Activated CD4-positive, alpha-beta T cell treated with anti-CD3 and anti-CD28 coated beads for 48 hours (primary cell): ENCODE results near the gene MAPK13.
A peak's percentile ranks its signal among the peaks of the same experiment; 100 is the strongest.
"Not testable (repeated sequence)": the region's sequence is repeated elsewhere in the genome, so short reads cannot be mapped to it uniquely, and the experiment has no call there.

Experiments used
- DNase-seq: peaks from one replicate; pipeline ENCODE4 v3.0.0-alpha.2; 2020

MAPK13 gene

DNA sequence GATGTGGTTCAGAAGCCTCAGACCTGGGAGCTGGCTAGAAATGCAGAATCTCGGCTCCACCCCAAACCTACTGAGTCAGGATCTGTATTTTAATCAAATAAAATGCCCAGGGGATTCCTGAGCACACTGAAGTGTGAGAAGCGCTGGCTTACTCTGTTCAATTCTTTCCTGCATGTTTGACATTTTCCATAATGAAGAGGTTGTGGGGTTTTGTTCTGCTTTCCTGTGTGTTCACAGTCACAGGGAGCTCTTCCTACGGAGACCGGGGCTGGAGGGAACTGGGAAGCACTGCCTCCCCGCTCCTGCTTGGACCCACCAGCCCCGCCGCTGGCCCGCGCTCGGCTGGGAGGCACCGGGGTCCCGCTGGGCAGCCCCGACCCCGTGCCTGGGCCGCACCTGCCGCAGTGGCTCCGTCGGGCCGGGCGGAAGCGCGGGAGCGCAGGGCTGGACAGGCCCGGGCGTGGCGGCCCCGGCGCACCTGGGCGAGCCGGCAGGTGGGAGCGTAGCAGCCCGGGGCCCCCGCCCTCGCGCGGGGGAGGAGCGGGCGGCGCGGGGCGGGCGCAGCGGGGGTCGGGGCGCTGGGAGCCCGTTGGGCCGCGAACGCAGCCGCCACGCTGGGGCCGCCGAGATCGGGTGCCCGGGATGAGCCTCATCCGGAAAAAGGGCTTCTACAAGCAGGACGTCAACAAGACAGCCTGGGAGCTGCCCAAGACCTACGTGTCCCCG is at the start of gene MAPK13:
Gene MAPK13, plus strand, starts transcription at position 573 of the 726 bp plus-strand sequence. Its CDS starts 70 bp downstream, at position 643.
- DNase-seq = peak; percentile 50

DNA sequence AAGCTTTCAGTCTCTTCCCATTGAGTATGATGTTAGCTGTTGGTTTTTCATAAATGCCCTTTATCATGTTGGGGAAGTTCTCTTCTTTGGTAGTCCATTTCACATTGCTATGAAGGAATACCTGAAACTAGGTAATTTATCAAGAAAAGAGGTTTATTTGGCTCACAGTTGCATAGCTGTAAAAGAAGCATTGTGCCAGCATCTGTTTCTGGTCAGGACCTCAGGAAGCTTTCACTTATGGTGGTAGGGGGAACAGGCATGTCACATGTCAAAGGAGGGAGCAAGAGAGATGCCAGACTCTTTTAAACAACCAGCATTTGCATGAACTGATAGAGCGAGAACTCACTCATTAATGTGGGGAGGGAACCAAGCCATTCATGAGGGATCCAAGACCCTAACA is 48.0 kb upstream of the MAPK13 start:
- DNase-seq = no peak

DNA sequence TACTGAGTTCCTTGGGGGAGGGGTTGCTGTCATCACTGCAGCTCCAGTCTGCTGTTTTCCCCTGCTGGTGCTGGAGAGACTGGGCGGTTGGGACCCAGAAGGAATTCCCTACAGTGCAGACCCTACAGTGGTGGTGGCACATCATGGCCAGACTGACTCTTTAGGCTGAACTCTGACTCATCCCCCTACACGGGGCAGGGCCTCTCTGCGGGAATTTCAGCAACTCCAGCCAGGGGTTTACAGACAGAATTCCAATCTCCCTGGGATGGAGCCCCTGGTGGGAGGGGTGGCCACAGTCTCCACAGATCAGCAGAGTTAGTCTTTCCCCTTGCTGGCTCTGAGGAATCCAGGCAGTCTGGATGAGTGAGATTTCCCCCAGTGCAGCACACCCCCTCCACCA is 46.9 kb upstream of the MAPK13 start:
- no peak for DNase-seq

DNA sequence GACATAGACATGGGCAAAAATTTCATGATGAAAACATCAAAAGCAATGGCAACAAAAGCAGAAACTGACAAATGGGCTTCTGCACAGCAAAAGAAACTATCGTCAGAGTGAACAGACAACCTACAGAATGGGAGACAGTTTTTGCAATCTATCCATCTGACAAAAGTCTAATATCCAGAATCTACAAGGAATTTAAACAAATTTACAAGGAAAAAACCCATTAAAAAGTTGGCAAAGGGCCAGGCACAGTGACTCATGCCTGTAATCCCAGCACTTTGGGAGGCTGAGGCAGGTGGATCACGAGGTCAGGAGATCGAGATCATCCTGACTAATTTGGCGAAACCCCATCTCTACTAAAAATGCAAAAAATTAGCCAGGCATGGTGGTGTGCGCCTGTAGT is 42.1 kb upstream of the MAPK13 start:
- DNase-seq = not testable (repeated sequence)

DNA sequence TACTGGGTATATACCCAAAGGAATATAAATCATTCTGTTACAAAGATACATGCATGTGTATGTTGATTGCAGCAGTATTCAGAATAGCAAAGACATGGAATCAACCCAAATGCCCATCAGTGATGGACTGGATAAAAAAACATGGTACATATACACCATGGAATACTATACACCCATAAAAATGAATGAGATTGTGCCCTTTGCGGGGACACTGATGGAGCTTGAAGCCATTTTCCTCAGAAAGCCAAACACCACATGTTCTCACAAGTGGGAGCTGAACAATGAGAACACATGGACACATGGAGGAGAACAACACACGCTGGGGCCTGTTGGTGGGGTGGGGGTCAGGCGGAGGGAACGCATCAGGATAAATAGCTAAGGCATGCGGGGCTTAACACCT is 41.3 kb upstream of the MAPK13 start:
- no peak for DNase-seq

DNA sequence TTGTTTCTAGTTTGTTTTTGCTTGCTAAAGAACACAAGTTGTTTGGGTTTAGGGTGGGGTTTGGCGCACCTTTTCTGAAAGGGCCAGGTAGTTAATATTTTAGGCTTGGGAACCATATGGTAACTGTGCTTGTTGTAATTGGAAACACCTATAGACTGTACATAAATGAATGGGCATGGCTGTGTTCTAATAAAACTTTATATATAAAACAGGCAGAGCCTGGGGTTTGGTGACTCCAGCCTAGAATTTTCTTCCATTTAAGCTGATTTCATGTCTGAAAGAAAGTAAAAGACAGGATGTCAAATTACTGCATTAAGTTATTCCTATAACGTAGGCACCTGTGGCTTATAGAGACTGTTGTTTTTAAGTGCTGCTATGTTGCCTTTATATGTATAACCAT is 36.1 kb upstream of the MAPK13 start:
- DNase-seq = no peak

DNA sequence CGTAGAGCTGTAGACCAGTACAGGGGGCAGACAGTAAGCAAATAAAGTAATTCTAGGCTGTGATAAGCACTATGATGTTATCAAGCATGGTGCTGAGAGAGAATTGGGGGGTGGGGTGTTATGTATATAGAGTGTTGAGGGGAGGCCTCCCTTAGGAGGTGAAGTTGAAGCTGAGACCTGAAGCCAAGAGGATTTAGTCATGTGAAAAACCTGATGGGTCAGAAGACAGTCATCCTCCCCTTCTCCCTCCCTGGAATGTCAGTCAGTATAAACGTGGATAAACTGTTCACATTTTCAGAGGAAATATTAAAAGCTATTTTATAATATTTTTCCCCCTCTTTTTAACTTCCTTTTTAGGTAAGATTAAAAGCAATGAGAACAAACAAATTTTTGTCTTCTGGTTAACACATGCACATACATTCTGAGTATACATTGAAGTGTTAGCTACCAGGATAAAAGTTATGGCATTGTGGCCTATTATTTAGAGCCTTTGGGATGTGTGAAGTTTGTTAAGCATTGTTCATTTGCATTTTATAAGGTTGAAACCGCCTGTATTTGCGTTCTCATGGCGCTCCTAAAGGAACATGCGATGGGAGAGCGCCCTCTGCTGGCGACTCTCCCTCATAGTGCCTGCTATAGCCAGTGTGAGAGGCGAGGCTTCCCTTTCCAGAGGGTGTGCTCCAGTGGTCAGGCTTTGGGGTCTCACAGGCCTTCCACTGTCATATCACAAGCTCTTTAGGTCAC is 35.4 kb upstream of the MAPK13 start:
- peak; percentile 85 for DNase-seq

DNA sequence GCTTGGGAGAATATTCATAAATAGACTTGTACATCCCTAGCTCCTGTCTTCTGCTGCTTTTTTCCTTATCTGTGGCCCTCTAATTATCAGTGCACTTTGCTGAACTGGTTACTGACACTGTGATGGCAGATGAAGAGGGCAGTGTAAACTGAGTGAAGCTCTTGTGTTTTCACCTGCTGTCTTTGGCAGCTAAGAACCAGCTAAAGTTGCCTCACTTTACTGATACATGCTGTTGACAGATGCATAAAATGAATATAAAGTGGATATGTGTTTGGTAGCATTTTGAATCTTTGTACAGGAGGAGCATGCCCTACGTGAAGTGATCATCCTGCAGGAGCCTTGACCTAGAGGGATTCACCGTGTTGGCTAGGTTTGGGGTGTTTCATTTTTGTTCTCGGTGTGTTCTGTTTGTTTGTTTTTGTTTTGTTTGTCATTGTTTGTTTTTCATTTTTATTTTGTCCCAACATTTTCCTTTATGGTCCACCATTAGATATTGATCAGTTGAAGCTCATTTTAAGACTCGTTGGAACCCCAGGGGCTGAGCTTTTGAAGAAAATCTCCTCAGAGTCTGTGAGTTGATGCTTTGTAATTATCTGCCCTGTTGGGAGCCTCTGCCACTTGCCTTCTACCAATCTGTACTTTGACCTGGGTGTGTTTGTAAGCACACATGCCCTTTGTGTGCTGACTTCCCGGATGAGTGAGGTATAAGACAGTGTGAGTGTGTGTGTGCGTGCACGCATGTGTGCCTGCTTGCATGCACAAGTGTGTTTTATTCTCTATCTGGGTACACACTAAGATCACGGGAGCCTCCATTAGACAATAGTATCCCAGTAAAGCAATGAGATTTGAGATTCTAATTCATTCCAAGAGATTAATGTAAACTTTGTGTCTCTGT is 34.6 kb upstream of the MAPK13 start:
- DNase-seq = no peak

DNA sequence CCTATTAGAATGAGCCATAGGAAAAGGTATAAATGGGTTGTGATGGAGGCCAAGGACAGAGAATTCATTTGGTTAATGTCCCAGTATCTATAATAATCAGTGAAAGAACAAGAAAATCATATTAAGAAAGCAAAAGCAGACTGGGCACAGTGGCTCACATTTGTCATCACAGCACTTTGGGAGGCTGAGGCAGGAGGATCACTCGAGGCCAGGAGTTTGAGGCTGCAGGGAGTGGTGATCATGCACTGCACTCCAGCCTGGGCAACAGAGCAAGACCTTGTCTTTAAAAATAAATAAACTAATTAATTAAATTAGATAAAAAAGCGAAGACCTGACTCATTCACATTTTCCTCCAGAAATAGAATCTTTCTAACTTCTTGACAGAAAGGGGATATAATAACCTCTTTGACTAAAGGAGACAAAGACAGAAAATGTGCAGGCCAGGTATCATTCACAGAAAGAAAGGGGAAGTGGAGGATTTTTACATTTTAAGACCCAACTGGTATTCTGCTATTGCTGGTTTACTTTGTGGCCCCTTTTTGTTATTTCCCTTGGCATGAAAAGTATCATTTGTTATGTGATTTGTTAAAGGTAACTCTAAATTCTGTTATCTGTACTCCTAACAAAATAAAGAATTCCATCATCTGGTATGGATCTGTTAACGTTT is 31.9 kb upstream of the MAPK13 start:
- no peak for DNase-seq

DNA sequence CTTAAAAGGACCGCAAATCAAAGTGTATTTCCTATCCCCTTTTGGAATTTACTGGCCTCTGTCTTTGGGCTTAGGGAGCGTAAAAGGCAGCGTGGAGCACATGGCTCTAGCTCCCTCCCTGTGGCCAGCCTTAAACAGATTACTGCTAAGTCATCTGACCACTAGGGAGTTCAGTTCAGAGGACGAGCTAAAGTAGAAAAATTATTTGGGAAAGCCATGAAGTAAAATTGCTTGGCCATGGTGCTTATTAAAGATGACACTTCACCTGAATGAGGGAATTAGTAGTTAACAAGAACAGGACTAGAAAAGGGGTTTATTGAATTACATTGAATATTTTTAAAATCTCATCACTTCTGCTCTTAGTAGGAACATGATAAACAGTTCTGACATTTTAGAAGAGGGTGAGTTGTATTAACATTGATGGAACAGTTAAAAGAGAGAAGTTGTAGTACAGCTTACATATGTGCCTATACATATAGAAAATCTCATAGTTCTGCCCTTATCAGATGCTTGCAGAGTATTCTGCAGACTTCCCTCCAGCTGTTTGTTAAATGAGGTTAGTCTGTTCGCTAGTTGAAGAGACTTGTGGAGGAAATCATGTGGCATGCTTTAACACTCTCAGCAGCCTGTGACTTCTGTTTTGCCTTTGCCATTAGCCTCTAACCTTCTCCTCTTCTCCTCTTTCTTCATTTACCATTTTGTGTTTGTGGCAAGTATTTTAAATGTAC is 31.2 kb upstream of the MAPK13 start:
- DNase-seq = no peak

DNA sequence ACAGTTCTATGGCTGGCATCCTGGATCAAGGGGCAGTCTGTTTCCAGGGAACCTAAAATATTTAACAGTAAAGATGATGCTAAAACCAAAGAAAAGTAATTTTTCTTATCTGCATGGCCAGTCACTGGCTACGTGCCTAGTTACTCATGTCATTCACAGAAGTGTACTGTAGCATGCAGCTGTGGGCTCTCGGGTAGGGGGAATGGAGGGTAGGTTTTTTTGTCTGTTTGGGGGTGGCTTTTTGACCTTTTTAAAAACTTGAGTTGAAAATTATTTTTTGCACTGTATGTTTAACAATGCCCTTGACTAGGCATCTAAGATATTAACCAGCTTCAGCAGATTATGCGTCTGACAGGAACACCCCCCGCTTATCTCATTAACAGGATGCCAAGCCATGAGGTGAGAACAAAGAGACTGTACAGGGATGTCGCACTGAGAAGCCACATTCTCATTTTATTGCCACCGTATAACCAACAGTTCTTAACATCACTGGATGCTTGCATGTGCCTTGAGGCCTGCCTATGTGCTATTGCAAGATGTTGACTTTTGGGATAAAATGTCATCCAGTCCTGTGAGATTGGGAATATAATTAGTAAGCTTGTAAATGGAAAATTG is 30.3 kb upstream of the MAPK13 start:
- DNase-seq = no peak

DNA sequence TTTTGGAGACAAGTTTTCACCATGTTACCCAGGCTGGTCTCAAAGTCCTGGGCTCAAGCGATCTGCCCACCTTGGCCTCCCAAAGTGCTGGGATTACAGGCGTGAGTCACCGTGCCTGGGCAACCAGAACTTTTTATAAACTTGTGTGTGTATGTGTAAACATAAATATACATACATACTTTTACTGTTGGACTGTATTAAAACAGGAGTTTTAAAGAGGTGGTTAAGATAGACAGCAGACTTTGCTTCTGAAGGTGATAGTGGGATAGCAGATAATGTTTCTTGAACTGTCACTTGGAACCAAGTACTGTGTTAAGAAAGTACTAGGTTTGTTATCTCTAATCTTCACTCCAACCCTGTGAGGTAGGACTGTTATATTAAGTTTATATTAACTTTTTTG is 28.6 kb upstream of the MAPK13 start:
- DNase-seq = no peak

DNA sequence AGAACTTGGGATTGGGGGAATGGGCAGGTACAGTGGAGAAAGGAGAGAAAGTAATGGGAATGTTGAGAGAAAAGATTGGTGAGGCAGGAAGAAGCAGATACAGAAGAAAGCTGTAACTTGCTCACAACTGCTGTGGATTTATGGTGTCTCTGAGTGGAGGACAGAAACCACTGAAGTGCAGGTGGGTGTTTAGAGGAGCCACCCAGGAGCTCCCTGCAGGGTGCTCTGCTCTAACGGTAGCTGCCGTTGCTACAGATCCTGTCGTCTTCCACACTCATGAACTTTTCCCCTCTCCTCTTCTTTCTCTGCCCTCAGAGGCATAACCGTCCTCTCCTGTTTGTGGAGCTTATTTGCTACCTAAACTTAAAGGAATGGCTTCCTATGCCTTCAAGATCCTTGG is 27.5 kb upstream of the MAPK13 start:
- no peak for DNase-seq

DNA sequence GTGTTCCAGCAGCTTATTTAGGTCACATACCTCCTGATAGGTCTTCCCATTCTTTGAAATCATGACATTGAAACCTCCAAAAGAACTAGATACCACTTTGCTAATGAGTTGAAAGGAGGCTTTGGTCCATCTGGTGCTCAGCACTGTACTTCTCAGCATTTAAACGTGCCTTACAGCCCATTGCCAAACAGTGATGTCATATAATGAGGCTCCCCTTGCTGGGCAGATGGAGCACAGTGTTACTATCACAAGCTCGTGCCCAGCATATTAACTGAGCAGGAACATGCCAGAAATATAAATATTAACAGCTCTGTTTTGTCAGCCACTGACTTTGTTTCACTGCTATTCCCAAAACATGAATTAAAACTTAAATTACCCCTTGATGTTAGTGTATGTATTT is 25.5 kb upstream of the MAPK13 start:
- no peak for DNase-seq

DNA sequence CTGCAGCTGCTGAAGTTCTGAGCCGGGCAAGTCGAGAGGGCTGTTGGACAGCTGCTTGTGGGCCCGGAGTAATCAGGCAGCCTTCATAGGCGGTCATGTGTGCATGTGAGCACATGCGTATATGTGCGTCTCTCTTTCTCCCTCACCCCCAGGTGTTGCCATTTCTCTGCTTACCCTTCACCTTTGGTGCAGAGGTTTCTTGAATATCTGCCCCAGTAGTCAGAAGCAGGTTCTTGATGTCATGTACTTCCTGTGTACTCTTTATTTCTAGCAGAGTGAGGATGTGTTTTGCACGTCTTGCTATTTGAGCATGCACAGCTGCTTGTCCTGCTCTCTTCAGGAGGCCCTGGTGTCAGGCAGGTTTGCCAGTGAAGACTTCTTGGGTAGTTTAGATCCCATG is 21.2 kb upstream of the MAPK13 start:
- DNase-seq = no peak

DNA sequence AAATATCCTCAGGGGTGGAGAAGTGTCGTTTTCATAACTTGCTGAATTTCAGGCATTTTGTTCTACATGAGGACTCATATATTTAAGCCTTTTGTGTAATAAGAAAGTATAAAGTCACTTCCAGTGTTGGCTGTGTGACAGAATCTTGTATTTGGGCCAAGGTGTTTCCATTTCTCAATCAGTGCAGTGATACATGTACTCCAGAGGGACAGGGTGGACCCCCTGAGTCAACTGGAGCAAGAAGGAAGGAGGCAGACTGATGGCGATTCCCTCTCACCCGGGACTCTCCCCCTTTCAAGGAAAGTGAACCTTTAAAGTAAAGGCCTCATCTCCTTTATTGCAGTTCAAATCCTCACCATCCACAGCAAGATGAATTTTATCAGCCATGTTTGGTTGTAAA is 20.3 kb upstream of the MAPK13 start:
- no peak for DNase-seq

DNA sequence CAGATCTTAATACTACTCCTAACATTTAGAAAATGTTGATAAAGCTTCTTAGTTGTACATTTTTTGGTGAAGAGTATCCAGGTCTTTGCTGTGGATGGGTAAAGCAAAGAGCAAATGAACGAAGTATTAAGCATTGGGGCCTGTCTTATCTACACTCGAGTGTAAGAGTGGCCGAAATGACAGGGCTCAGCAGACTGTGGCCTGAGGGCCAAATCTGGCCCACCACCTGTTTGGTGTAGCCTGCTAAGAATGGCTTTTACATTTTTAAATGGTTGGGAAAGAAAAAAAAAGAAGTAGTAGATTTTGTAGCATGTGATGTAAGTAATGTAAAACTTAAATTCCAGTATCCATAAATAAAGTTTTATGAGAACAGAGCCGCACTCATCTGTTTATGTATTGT is 19.4 kb upstream of the MAPK13 start:
- DNase-seq = no peak

DNA sequence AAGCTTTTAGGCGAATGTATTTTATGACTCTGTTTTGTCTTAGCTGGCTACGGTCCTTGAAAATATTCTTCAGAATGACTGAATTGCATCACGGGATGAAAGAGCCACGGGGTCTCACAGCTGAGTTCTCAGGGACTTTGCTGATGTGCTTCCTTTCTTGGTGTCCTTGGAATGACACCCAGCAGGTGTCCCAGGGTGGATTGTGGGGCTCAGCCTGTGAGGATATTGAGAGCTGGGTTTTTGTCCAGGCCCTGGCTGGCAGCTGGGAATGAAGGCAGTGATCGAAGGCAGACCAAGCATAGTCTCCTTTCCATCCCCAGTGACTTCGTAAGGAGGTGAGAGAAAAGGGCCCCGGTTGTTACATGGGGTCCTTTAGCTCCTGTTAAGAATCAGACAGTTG is 18.8 kb upstream of the MAPK13 start:
- no peak for DNase-seq

DNA sequence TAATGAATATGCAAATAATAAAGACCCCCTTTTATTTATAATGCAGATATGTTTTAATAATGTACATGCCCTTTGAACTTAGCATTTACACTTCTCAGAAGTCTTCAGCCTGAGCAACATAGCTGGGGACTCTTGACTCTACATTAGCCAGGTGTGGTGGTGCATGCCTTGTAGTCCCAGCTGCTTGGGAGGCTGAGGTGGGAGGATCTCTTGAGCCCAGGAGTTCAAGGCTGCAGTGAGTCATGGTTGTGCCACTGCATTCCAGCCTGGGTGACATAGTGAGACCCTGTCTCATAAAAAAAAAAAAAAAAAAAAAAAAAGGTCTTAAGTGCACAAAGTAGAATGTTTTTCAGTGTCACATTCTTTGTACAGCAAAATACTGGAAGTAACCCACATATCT is 17.3 kb upstream of the MAPK13 start:
- DNase-seq = no peak

DNA sequence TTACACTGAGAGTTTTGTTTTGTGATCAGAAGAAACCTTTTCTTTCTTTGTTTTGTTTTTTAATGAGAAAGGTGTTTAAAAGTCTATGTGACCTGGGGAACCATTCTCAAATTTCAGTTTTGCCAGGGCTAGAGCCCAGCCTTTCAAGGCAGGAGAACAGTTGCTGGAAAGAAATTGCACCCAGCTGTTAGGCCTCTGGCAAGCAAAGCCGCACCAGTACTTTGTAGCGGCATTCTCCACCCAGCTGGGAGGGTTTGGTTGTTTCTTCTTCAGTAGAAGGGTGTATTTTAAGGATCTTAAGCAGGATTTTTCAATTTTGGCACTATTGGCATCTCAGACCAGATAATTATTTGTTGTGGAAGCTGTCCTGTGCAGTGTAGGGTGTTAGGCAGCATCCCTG is 16.6 kb upstream of the MAPK13 start:
- no peak for DNase-seq

DNA sequence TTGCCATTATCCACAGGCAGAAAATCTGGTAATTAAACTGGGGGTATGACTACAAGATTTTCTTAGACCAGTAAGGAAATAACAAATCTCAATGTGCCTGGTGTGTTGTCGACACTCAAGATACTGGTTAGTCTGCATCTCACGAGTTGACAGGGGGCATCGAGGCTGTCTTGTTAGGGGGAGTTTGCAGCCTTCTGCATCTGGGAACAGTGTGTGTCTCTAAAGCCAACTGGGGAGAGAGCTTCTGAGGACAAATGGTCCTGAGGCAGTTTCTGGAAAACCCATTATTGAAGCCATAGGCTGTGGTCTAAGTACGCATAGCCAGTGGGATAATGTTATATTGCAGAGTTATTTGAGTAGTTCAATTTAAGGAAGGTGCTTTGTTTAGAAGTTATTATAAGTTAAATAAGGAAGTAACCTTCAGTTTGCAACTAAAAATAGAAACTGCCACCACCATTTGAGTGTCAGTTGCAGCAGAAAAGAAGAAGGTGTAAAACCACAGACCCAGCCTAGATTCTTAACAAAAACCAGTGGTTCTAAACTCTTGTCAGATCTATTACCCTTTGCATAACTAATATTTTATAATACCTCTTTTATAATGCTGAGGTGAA is 15.4 kb upstream of the MAPK13 start:
- DNase-seq = no peak
